CD4-positive, alpha-beta T cell treated with Interleukin-17A for 4 hours (primary cell): ENCODE data around the gene MRPS22.
"Not testable (repeated sequence)": the region's sequence is repeated elsewhere in the genome, so short reads cannot be mapped to it uniquely, and the experiment has no call there.

Experiments
- DNase-seq: peaks from one replicate; pipeline ENCODE4 v3.0.0-alpha.2; 2020; ENCODE audit warnings: mixed read lengths

Gene MRPS22

DNA sequence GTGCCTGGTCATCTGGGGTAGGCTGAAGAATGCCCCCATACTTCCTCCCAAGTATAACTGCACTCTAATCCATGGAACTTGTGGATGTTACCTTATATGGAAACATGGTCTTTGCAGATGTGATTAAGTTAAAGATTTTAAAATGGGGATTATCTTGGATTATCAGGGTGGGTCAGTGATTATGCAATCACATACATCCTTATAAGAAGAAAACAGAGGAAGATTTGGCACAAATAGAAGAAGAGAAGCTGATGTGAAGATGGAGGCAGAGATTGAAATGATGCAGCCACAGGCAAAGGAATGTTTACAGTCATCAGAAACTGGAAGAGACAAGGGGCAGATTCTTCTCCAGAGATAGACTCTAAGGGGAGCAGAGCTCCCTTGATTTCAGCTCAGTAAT, 1.8 kb upstream of the MRPS22 start:
- no peak for DNase-seq

DNA sequence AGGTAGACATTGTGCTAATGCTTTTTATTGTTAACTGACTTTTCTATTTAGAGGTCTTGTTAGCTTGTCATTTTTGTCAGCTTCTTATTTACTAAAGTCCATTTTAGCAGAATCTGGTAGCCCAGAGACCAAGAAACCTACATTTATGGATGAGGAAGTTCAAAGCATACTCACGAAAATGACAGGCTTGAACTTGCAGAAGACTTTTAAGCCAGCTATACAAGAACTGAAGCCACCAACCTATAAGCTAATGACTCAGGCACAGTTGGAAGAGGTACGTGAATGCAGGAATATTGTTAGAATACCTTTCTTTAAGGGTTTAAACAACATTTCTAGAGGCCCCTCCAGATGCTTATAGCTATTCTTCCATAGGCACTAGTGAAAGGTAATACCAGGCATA, 3.0 kb downstream of the MRPS22 start:
- DNase-seq = no peak

DNA sequence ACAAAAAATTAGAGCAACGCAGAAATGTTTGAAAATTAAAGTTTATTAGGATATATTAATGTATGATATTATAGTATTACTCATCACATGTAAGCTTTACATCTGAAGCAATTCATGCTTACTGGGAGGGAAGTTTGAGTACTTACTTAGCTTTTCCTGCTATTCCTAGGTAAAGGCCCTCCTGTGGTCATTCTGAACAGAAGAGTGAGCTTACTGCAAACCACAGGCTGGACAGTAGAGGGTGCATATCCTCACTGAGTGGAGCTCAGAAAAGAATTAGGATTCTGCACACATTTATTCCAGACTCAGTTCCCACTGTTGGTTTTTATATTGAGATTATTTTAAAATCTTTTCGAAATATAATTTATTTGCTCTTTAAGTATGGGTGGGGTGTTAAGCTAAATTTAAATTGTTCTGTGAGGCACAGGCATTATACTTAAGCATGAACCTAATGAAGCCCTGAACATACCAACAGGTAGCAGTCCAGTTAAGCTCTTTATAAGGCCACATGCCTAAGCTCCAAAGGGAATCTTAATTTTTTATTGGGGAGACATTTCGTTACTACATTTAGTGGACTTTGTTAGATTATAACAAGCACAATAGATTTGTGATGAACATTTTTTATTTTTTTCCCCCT, 10.2 kb downstream of the MRPS22 start:
- no peak for DNase-seq

DNA sequence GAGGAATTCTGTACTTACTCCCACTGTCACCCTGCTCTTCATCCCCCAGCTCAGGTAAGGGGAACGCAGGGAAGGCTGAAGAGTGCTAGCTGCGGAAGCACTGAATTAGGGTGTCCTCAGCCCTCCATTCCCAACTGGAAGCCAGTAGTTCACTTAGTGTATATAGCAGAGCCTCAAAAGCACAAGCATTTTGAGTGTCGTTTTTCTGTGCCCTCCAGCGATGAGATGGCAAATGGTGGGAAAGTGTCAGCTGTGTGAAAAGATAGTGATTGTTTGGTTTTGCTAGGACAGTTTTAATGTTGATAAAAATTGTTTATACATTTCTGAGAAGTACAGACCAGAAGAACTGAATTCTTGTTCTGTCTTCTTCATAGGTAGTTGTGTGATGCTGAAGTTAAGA, 10.8 kb downstream of the MRPS22 start:
- DNase-seq = no peak

GRCh38 chr3:139355476-139355875, 11.7 kb downstream of the MRPS22 start:
- no peak for DNase-seq

DNA sequence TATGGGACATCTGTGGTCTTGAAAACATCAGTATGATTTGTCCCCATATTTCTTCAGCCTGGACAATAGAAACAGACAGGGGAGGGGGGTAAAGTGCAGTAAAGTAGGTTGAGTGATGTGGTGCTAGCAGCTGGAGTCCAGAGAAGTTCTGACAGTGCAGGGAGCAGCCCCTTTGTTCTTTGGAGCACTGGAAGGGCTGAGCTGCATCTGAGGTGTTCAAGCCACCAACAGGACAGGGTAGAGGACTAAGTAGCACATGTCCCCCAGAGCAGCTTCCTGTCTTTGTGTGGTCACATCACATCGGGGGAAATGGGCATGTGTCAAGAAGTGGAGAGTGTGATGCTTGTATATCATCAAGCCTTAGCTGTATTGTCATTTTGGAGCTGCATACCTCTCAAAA, 12.1 kb downstream of the MRPS22 start:
- no peak for DNase-seq

DNA sequence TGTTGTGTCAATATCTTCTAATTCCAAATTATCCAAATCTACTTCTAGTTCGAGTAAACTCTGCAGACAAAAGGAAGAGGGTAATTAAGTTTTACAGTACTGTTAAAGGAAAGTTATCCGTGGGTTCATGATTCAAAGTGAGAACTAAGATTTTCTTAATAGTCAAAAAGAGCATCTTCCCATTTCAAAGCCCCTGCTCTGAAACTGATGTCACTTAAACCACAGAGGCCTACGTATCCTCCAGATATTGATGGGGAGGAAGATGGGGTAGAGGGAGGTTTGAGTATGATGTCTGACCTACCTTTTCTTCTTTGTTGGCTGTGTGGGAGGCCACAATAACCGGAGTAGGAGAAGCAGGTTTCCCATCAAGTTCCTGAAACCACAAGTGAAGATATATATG, 14.1 kb downstream of the MRPS22 start:
- DNase-seq = no peak

GRCh38 chr3:139358841-139359562, 15.2 kb downstream of the MRPS22 start:
- no peak for DNase-seq

DNA sequence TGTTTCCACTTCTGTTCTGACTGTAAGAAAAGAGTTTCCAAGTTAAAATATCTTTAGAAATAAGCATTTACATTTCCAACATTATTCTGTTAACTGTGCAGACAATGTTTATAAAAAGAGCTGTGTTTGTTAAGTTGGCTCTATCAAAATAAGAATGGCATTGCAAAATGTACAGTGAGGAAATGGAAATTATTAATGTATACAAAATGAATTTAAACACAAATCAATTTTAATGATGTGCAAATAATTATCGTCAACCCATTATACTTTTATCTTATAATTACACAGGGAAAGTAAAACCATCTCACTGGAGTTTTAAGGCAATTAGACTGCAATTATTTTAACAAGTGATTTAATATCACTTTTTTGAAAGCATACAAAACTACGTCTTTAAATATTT, 17.5 kb downstream of the MRPS22 start:
- no peak for DNase-seq

- no peak for DNase-seq
Measured at GRCh38 chr3:139364549-139364948, 20.7 kb downstream of the MRPS22 start.

DNA sequence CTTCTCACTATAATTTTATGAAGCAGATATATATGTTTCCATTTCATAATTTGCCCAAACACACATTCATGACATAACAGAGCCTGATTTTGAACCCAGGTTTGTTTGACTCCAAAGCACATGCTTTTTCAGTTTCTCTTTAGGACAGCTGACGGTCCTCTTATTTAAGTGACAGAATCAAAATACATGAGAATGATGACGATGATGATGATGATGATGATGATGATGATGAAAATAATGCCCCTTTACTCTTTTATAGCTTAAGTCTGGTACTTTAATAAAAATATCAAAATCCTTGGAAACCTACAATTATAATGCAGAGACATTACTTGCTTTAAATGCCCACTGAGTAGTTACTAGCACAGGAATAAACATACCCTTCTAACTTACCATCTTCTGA, 30.3 kb downstream of the MRPS22 start:
- DNase-seq = no peak

DNA sequence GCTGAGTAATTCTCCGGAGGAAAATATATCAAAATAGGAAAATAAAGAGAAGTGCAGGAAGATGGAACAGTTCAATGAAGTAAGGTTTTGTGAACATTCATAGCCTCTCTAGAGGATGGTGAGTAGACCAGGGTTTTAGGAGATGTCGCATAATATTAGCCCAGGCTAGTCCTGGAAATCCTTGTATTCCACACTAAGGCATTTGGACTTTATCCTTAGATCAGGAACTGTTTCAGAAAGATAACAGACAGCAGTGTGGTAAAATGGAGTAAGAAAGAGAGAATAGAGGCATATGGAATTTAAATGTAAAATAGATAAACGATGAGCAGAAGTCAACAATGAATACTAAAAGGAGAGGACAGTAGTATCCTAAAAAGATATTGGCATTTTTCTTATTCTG, 33.6 kb downstream of the MRPS22 start:
- DNase-seq = no peak

DNA sequence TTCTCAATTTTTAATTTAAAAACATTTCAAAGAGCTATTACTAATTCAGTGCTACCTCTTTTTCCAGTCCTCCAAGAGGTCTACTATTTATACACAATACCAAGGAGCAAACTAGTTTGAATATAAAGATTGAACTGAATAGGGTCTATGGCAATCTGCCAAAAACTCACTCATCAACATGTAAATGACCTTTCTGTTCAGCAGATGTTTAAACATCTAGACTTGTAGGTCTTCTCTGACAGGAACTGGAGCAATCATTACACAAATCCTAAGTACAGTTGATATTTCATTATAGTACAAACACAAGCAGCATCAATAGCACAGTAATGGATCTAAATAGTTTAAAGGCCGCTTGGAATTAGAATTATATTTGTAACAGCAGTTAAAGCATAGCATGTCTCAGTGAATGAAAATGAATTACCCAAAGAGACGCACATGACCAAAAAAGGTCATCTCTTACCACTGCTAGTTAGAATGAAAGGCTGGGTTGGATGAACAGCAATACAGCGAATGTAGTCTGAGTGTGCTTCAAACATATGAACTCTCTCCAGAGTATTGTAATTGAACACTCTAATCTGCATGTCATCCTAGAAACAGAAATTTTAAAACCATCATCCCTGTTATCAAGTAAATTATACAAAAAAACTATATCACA, 34.9 kb downstream of the MRPS22 start:
- no peak for DNase-seq

GRCh38 chr3:139380575-139380974, 36.8 kb downstream of the MRPS22 start:
- no peak for DNase-seq

GRCh38 chr3:139382291-139382690, 38.5 kb downstream of the MRPS22 start:
- not testable (repeated sequence) for DNase-seq

- DNase-seq = no peak
Measured at GRCh38 chr3:139388077-139388476, 44.3 kb downstream of the MRPS22 start.

GRCh38 chr3:139388821-139389551, 45.2 kb downstream of the MRPS22 start:
- peak; percentile 42 for DNase-seq

GRCh38 chr3:139389552-139390368, 45.9 kb downstream of the MRPS22 start, which contains the start of gene COPB2:
COPB2 (minus strand) TSS chr3:139389647; CDS start chr3:139389550, 97 bp downstream.
- DNase-seq = peak; percentile 98

GRCh38 chr3:139394116-139394515, 50.3 kb downstream of the MRPS22 start:
- DNase-seq = no peak

DNA sequence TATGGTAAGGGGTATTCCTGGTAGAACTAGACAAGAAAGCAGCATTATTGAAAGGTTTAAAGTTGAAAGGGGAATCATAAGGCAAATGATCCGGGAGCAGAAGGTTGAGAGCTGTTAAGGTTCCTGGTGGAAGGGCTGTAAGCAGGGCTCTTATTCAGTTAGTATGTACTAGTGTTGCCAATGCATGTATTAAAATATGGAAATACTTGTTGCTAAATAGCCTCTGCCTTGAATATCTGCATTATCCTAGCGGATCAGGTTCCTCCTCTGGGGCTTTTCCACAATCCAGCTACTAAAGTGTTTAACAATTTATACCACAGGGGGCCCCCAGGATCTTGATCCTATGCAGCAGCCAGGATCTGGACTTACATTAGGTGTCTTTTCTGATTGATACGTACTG, 52.9 kb downstream of the MRPS22 start:
- DNase-seq = no peak

- DNase-seq = not testable (repeated sequence)
Measured at GRCh38 chr3:139401155-139401554, 57.3 kb downstream of the MRPS22 start.
